ENCODE measurements around the gene ARID1B. TPM values are rescaled to one million over a fixed set of nuclear protein-coding genes. Genes with fewer than 3 reads are reported as not detected.

The ARID1B gene
- total RNA-seq, 1 experiment from 2014 or later: 60.3 TPM

DNA sequence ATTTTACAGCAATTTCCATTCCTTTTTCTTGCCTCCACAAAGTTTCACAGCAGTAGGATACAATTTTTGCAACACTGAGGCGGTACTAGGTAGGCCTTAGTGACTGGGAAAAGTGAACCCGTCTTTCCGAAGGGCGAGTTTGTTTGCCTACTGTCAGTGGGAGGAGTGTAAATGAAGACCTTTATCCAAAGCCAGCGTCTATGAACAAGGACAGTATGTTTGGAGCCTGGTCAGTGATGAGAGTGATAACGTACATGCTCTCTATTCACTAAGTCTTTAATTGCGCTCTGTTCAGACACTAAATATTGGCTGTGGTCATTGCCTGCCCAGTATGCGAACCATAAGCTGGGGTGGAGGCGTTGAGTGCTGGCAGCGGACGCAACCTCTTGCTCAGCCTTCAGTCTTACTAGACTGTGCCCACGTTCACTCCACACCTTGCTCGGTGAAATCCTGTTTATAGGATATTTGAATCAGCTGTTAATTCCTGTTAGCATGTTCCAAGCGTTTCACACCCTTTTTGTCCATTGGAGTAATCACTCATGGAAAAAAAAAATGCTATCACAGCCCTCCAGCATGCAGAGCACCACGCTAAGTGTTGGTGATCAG, 400.7 kb downstream of the ARID1B start (continued):
- TF ChIP-seq, protein P1, sequence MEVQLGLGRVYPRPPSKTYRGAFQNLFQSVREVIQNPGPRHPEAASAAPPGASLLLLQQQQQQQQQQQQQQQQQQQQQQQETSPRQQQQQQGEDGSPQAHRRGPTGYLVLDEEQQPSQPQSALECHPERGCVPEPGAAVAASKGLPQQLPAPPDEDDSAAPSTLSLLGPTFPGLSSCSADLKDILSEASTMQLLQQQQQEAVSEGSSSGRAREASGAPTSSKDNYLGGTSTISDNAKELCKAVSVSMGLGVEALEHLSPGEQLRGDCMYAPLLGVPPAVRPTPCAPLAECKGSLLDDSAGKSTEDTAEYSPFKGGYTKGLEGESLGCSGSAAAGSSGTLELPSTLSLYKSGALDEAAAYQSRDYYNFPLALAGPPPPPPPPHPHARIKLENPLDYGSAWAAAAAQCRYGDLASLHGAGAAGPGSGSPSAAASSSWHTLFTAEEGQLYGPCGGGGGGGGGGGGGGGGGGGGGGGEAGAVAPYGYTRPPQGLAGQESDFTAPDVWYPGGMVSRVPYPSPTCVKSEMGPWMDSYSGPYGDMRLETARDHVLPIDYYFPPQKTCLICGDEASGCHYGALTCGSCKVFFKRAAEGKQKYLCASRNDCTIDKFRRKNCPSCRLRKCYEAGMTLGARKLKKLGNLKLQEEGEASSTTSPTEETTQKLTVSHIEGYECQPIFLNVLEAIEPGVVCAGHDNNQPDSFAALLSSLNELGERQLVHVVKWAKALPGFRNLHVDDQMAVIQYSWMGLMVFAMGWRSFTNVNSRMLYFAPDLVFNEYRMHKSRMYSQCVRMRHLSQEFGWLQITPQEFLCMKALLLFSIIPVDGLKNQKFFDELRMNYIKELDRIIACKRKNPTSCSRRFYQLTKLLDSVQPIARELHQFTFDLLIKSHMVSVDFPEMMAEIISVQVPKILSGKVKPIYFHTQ (CRISPR knock-in tag; IDR thresholded peaks at IDR 0.05): no peak
- TF ChIP-seq ZNF138 (CRISPR knock-in tag; conservative IDR thresholded peaks at IDR 0.05) (no peak), ZNF121 (CRISPR knock-in tag; IDR thresholded peaks at IDR 0.05) (no peak), ZNF232 (CRISPR knock-in tag; IDR thresholded peaks at IDR 0.05) (no peak), NR2C2 (CRISPR knock-in tag; IDR thresholded peaks at IDR 0.05) (no peak), CREB1 (CRISPR knock-in tag; IDR thresholded peaks at IDR 0.05) (no peak), MYBL2 (CRISPR knock-in tag; IDR thresholded peaks at IDR 0.05) (no peak), CBFB (CRISPR knock-in tag; IDR thresholded peaks at IDR 0.05; ENCODE audit: low read depth) (no peak)
- TF ChIP-seq, protein P2, sequence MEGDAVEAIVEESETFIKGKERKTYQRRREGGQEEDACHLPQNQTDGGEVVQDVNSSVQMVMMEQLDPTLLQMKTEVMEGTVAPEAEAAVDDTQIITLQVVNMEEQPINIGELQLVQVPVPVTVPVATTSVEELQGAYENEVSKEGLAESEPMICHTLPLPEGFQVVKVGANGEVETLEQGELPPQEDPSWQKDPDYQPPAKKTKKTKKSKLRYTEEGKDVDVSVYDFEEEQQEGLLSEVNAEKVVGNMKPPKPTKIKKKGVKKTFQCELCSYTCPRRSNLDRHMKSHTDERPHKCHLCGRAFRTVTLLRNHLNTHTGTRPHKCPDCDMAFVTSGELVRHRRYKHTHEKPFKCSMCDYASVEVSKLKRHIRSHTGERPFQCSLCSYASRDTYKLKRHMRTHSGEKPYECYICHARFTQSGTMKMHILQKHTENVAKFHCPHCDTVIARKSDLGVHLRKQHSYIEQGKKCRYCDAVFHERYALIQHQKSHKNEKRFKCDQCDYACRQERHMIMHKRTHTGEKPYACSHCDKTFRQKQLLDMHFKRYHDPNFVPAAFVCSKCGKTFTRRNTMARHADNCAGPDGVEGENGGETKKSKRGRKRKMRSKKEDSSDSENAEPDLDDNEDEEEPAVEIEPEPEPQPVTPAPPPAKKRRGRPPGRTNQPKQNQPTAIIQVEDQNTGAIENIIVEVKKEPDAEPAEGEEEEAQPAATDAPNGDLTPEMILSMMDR (IDR thresholded peaks at IDR 0.05): no peak
- TF ChIP-seq, protein P3, sequence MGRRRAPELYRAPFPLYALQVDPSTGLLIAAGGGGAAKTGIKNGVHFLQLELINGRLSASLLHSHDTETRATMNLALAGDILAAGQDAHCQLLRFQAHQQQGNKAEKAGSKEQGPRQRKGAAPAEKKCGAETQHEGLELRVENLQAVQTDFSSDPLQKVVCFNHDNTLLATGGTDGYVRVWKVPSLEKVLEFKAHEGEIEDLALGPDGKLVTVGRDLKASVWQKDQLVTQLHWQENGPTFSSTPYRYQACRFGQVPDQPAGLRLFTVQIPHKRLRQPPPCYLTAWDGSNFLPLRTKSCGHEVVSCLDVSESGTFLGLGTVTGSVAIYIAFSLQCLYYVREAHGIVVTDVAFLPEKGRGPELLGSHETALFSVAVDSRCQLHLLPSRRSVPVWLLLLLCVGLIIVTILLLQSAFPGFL (CRISPR knock-in tag; IDR thresholded peaks at IDR 0.05; ENCODE audit: borderline replicate concordance): no peak
- TF ChIP-seq, protein P4, sequence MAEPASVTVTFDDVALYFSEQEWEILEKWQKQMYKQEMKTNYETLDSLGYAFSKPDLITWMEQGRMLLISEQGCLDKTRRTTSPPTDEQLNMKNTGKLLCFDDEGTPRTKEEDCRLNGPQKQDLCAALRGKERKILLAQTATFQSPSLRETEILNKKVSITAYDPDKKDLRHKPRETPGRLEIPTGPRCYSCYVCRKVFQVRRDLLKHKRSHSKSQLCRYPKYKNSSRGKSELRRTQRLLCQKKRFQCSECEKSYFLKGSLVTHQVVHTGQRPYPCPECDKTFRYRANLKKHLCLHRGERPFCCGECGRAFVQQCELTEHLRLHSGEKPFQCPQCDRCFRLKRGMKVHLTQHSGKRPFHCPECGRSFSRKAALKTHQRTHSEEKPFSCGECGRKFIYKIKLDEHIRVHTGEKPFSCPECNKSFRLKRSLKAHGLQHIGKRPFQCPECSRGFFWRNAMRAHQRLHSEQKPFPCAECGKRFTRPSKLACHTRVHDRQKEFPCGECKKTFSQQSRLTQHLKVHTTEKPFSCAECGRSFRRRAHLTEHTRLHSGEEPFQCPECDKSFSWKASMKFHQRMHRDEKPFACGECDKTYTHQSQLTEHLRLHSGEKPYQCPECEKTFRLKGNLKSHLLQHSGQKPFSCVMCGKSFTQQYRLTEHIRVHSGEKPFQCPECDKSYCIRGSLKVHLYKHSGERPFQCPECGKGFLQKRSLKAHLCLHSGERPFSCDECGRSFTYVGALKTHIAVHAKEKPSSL (CRISPR knock-in tag; conservative IDR thresholded peaks at IDR 0.05): no peak
- TF ChIP-seq, protein P5, sequence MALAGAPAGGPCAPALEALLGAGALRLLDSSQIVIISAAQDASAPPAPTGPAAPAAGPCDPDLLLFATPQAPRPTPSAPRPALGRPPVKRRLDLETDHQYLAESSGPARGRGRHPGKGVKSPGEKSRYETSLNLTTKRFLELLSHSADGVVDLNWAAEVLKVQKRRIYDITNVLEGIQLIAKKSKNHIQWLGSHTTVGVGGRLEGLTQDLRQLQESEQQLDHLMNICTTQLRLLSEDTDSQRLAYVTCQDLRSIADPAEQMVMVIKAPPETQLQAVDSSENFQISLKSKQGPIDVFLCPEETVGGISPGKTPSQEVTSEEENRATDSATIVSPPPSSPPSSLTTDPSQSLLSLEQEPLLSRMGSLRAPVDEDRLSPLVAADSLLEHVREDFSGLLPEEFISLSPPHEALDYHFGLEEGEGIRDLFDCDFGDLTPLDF (CRISPR knock-in tag; IDR thresholded peaks at IDR 0.05): no peak
- TF ChIP-seq, protein P6, sequence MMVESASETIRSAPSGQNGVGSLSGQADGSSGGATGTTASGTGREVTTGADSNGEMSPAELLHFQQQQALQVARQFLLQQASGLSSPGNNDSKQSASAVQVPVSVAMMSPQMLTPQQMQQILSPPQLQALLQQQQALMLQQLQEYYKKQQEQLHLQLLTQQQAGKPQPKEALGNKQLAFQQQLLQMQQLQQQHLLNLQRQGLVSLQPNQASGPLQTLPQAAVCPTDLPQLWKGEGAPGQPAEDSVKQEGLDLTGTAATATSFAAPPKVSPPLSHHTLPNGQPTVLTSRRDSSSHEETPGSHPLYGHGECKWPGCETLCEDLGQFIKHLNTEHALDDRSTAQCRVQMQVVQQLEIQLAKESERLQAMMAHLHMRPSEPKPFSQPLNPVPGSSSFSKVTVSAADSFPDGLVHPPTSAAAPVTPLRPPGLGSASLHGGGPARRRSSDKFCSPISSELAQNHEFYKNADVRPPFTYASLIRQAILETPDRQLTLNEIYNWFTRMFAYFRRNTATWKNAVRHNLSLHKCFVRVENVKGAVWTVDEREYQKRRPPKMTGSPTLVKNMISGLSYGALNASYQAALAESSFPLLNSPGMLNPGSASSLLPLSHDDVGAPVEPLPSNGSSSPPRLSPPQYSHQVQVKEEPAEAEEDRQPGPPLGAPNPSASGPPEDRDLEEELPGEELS (CRISPR knock-in tag; IDR thresholded peaks at IDR 0.05): no peak
- TF ChIP-seq, protein P7, sequence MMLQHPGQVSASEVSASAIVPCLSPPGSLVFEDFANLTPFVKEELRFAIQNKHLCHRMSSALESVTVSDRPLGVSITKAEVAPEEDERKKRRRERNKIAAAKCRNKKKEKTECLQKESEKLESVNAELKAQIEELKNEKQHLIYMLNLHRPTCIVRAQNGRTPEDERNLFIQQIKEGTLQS (CRISPR knock-in tag; conservative IDR thresholded peaks at IDR 0.05): no peak
- TF ChIP-seq, protein P8, sequence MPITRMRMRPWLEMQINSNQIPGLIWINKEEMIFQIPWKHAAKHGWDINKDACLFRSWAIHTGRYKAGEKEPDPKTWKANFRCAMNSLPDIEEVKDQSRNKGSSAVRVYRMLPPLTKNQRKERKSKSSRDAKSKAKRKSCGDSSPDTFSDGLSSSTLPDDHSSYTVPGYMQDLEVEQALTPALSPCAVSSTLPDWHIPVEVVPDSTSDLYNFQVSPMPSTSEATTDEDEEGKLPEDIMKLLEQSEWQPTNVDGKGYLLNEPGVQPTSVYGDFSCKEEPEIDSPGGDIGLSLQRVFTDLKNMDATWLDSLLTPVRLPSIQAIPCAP (CRISPR knock-in tag; IDR thresholded peaks at IDR 0.05): no peak
- TF ChIP-seq, protein P9, sequence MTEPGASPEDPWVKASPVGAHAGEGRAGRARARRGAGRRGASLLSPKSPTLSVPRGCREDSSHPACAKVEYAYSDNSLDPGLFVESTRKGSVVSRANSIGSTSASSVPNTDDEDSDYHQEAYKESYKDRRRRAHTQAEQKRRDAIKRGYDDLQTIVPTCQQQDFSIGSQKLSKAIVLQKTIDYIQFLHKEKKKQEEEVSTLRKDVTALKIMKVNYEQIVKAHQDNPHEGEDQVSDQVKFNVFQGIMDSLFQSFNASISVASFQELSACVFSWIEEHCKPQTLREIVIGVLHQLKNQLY (CRISPR knock-in tag; IDR thresholded peaks at IDR 0.05): no peak
